HG02884 (cell line): ENCODE measurements around the gene ZNF165.
"Not testable (repeated sequence)": the region's sequence is repeated elsewhere in the genome, so short reads cannot be mapped to it uniquely, and the experiment has no call there.

Experiments used
- ATAC-seq: cut with Tn5 transposase; IDR thresholded peaks from one replicate; pipeline ENCODE4 v1.9.1; 2021; ENCODE audit warnings: mild to moderate bottlenecking, moderate library complexity; ENCODE audit not compliant: unreplicated experiment

The ZNF165 gene

DNA sequence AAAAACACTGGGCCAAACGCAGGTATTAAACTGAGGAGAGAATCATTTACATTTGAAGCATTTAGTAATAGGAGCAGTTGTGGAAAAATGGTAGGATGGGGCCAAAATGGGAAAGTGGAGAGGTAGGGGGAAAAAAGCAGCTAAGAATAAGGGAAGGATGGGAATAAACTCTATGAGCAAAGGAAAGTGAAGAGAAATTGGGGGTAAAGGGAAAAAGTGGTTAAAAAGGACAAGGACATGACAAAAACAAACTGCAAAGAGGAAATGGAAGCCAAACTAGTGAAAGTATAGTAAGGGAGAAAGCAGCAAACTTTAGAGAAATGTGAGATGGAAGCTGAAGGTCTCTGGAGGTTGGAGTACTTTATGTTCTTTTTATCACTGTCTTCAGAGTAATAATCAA is 37.8 kb downstream of the ZNF165 start:
- no peak for ATAC-seq

GRCh38 chr6:28121876-28122275 is 41.5 kb downstream of the ZNF165 start:
- no peak for ATAC-seq

- ATAC-seq = not testable (repeated sequence)
Observed at GRCh38 chr6:28122283-28122682, 41.9 kb downstream of the ZNF165 start.

GRCh38 chr6:28124350-28124970 is 44.1 kb downstream of the ZNF165 start, which contains the start of gene ZSCAN16:
ZSCAN16 (plus strand) TSS chr6:28124609; CDS start chr6:28125444, 835 bp downstream.
- peak; percentile 97 for ATAC-seq

- no peak for ATAC-seq
Observed at GRCh38 chr6:28124971-28125353, 44.6 kb downstream of the ZNF165 start.

DNA sequence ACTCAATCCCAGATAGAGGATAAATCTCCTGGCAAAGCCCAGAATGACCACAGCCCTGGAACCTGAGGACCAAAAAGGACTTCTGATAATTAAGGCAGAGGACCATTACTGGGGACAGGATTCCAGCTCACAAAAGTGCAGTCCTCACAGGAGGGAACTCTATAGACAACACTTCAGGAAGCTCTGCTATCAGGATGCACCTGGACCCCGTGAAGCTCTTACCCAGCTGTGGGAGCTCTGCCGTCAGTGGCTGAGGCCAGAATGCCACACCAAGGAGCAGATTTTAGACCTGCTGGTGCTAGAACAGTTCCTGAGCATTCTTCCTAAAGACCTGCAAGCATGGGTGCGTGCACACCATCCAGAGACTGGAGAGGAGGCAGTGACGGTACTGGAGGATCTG is 45.0 kb downstream of the ZNF165 start:
- no peak for ATAC-seq

- ATAC-seq = no peak
Observed at GRCh38 chr6:28134015-28134414, 53.6 kb downstream of the ZNF165 start.

DNA sequence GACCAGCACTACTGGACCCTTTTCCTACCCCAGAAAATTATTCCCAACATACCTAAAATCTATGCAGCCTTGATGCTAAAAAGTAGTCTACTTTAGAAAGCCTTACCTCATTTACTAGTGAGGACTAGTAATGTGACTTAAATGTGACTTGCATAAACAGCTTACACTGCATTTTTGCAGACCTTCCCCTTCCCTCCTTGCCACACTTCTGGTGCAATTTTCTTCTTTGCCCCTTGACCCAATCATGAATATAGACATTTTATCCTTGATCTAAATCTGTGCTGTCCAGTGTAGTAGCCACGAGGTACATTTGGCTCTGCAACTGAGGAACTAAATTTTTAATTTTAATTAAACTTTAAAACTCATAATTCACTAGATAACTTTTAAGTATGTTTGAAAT is 54.3 kb downstream of the ZNF165 start:
- ATAC-seq = no peak

DNA sequence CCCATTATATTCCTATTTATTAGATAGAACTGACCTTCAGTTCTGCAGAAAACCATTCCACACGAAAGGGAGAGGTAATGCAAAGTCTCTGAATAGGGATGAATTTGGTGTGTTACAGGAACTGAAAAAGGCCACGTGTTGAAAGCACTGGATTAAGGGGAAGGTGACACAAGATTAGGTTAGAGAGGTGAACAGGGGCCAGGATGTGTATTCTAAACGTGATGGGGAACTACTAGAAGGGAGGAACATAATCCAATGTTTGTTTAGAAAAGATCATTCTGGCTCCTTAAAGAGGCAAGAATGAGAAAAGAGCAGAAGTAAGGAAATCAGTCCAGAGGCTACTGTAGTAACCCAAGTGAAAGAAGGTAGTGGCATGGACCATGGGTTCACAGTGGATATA is 55.0 kb downstream of the ZNF165 start:
- ATAC-seq = no peak

DNA sequence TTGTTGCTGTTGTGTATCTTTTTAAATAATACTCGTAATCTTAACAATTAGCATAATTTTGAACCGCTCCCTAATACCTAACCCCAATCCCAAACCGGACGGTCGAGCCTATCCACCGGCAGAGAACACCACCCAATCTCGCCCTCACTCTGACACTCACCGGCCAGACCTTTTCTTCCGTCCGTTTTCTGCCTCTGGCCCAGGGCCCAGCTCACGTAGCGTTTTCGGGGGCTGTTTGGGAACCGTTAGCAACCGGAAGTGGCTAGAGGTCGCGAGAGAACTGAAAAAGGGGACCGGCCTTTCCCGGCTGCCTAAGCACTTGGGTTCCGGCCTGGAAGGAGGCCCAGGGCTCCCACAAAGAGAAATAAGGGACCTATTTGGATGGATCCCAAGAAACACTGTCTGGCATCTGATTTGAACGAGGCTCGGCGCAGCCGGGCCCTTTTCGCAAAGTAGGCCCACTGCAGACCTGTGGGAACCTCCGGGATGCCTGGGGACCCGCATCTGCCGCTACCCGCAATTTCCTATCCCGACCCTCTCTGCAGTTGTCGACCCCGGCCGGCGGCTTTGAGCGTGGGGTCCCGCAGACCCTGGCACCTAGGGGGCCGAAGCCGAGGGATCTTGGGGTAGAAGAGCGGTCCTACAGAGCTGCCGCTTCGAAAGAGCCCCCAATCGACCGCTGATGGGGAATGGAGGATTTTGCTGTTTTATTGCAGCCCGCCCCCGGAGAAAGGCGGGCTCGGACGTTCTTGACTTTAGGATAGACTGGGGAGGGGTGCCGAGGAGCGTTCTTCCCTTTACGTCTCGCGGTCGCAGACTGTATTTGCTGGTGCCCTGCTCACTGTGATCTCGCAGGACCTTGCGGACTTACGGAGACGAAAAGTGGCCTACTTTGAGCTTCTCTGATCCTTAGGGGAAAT is 56.5 kb downstream of the ZNF165 start:
- ATAC-seq = peak; percentile 47

DNA sequence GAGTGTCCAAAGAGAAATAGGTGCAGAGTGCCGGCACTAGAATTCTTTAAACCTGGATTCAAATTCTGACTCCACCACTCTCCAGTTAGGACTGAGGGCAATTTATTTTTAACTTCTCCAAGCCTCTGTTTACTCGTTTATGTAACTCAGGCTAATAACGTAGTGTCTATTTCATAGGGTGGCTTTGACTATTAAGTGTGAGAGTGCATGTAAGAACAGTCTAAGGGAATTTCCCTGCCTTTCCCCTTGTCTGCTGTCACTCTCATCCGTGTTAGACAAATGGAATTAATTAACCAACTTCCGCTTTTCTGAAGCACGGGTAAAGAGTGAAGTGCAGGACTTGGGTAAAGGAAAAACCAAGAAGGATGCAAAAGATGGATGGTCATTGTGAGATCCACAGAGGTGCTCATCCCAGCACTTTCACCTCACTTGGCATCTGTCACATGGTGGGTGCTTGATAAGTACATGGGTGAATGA is 57.2 kb downstream of the ZNF165 start:
- peak; percentile 41 for ATAC-seq
